NCI-H345 (cell line): ENCODE results near the gene PAFAH1B1.

Experiments used
- DNase-seq: peaks from one replicate; lab custom pipeline; 2025; lab: John Stamatoyannopoulos, UW

Gene PAFAH1B1

GRCh38 chr17:2703181-2703580 lies 109.7 kb downstream of the PAFAH1B1 start:
- DNase-seq: no peak

- DNase-seq: no peak
Measured at GRCh38 chr17:2703606-2704005, 110.2 kb downstream of the PAFAH1B1 start.

GRCh38 chr17:2704031-2704889 lies 110.8 kb downstream of the PAFAH1B1 start:
- no peak for DNase-seq

- DNase-seq: no peak
Measured at GRCh38 chr17:2704890-2705248, 111.4 kb downstream of the PAFAH1B1 start.

- DNase-seq: no peak
Measured at GRCh38 chr17:2705263-2705662, 111.8 kb downstream of the PAFAH1B1 start.

GRCh38 chr17:2705888-2706795 lies 112.7 kb downstream of the PAFAH1B1 start:
- no peak for DNase-seq

GRCh38 chr17:2706911-2707510 lies 113.6 kb downstream of the PAFAH1B1 start:
- DNase-seq: no peak

GRCh38 chr17:2707721-2708584 lies 114.5 kb downstream of the PAFAH1B1 start:
- DNase-seq: no peak

- no peak for DNase-seq
Measured at GRCh38 chr17:2708585-2709182, 115.2 kb downstream of the PAFAH1B1 start.

- no peak for DNase-seq
Measured at GRCh38 chr17:2709183-2709661, 115.8 kb downstream of the PAFAH1B1 start.

GRCh38 chr17:2710071-2710802 lies 116.8 kb downstream of the PAFAH1B1 start:
- no peak for DNase-seq

GRCh38 chr17:2710803-2711607 lies 117.6 kb downstream of the PAFAH1B1 start:
- no peak for DNase-seq

- peak; percentile 77 for DNase-seq
Measured at GRCh38 chr17:2711608-2712299, 118.3 kb downstream of the PAFAH1B1 start, which contains the start of gene CLUH. TSS of gene CLUH (minus strand) at chr17:2711764. CDS start at chr17:2711661, 103 bp downstream.

GRCh38 chr17:2712300-2713043 lies 119.0 kb downstream of the PAFAH1B1 start:
- DNase-seq: no peak

GRCh38 chr17:2713881-2714280 lies 120.4 kb downstream of the PAFAH1B1 start:
- no peak for DNase-seq

GRCh38 chr17:2716649-2717048 lies 123.2 kb downstream of the PAFAH1B1 start:
- DNase-seq: no peak

GRCh38 chr17:2718150-2718938 lies 124.9 kb downstream of the PAFAH1B1 start:
- no peak for DNase-seq
